Measurements from ENCODE around the gene BCR. TPM values are rescaled to one million over a fixed set of nuclear protein-coding genes. Genes with fewer than 3 reads are reported as not detected.

The BCR gene
- total RNA-seq, 1 donor from 2014 or later = 92.6 TPM

- H3K4me1 Mint-ChIP-seq (ENCODE audit: unreplicated experiment) = peaks cover 12% of the 10 kb centered on the region
- no peak overlapping the region for H3K27ac Mint-ChIP-seq (ENCODE audit: unreplicated experiment)
- H3K27me3 Mint-ChIP-seq (ENCODE audit: unreplicated experiment) = peaks cover 4% of the 10 kb centered on the region
- DNase-seq (ENCODE audit: low spot score) = no peak
- no peak overlapping the region for H3K4me3 Mint-ChIP-seq (ENCODE audit: unreplicated experiment)
- no peak for TF ChIP-seq CTCF (IDR thresholded peaks at IDR 0.05; ENCODE audit: unreplicated experiment)
- H3K36me3 Mint-ChIP-seq (ENCODE audit: low read depth, unreplicated experiment) = no peaks in the 10 kb centered on the region
- H3K9me3 Mint-ChIP-seq (ENCODE audit: unreplicated experiment) = no peaks in the 10 kb centered on the region
These were observed 42.8 kb upstream of the BCR start for GRCh38 chr22:23137468-23137867.

- H3K27ac Mint-ChIP-seq (ENCODE audit: unreplicated experiment) = no peak overlapping the region
- no peak for DNase-seq (ENCODE audit: low spot score)
- peaks cover 16% of the 10 kb centered on the region for H3K4me1 Mint-ChIP-seq (ENCODE audit: unreplicated experiment)
- peaks cover 9% of the 10 kb centered on the region for H3K27me3 Mint-ChIP-seq (ENCODE audit: unreplicated experiment)
- H3K36me3 Mint-ChIP-seq (ENCODE audit: low read depth, unreplicated experiment) = no peaks in the 10 kb centered on the region
- no peak for TF ChIP-seq CTCF (IDR thresholded peaks at IDR 0.05; ENCODE audit: unreplicated experiment)
- H3K4me3 Mint-ChIP-seq (ENCODE audit: unreplicated experiment) = no peak overlapping the region
- no peaks in the 10 kb centered on the region for H3K9me3 Mint-ChIP-seq (ENCODE audit: unreplicated experiment)
These were observed 42.3 kb upstream of the BCR start for GRCh38 chr22:23137905-23138561.

GRCh38 chr22:23138584-23139435, 41.5 kb upstream of the BCR start:
- Mint-ChIP-seq H3K4me3 (ENCODE audit: unreplicated experiment) (no peak overlapping the region), H3K36me3 (ENCODE audit: low read depth, unreplicated experiment) (no peaks in the 10 kb centered on the region), H3K4me1 (ENCODE audit: unreplicated experiment) (peaks cover 16% of the 10 kb centered on the region), H3K27ac (ENCODE audit: unreplicated experiment) (no peak overlapping the region), H3K9me3 (ENCODE audit: unreplicated experiment) (no peaks in the 10 kb centered on the region), H3K27me3 (ENCODE audit: unreplicated experiment) (peaks cover 9% of the 10 kb centered on the region)
- DNase-seq (ENCODE audit: low spot score) = no peak
- TF ChIP-seq CTCF (IDR thresholded peaks at IDR 0.05; ENCODE audit: unreplicated experiment) = no peak

- no peak for DNase-seq (ENCODE audit: low spot score)
- no peak for TF ChIP-seq CTCF (IDR thresholded peaks at IDR 0.05; ENCODE audit: unreplicated experiment)
- no peak overlapping the region for H3K27ac Mint-ChIP-seq (ENCODE audit: unreplicated experiment)
- no peaks in the 10 kb centered on the region for H3K9me3 Mint-ChIP-seq (ENCODE audit: unreplicated experiment)
- H3K27me3 Mint-ChIP-seq (ENCODE audit: unreplicated experiment) = peaks cover 11% of the 10 kb centered on the region
- H3K36me3 Mint-ChIP-seq (ENCODE audit: low read depth, unreplicated experiment) = no peaks in the 10 kb centered on the region
- peaks cover 16% of the 10 kb centered on the region for H3K4me1 Mint-ChIP-seq (ENCODE audit: unreplicated experiment)
- no peak overlapping the region for H3K4me3 Mint-ChIP-seq (ENCODE audit: unreplicated experiment)
These were observed 39.9 kb upstream of the BCR start for GRCh38 chr22:23140385-23140784.

Data from endothelial cell (in vitro differentiated cells).